GM19193 (cell line): ENCODE results near the gene LAMC2.

ENCODE experiments used
- POLR2A ChIP-seq: IDR thresholded peaks from 4 replicates; pipeline ENCODE4 v1.6.1; 2011; ENCODE audit not compliant: insufficient read depth, insufficient read length; ENCODE audit errors: extremely low read depth

Gene LAMC2

DNA sequence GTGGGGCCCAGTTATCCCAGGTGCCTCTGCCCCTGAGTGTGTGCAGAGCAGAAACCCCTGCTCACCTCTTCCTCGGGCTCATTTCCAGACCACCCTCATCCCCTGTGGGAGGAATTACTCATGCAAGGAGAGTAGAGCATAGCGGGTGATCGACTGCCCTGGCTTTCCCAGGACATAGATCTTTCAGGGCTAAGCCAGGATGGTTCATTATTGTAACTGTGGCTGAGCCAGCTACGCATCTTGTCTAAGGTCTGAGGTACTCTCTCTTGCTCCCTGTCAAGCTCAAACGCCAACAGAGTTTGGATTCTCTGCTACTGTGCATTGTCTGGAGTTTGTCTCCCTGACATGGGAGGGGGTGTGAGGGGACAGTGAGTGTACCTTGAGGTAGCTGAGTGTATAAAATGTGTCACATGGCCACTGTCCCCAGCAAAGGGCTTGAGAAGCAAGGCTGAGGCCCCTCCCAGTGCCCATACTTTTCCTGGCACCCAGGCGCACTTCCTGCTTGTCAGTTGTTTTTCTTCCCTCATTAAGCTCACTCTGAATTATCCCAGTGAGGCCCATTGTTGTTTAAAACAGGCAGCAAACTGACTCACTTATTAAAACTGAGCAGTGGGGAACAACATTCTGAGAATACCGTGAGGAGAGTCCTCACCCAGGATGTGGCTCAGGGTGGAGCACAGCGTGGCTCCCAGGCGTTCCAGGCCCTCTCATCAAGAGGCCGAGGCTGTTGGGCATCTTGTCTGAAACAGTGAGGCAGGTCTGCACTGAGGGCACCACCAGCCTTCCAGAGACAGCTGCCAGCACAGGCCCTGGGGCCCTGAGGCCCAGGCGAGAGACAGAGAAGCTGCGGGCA, 92.9 kb downstream of the LAMC2 start:
- no peak for TF ChIP-seq POLR2A

DNA sequence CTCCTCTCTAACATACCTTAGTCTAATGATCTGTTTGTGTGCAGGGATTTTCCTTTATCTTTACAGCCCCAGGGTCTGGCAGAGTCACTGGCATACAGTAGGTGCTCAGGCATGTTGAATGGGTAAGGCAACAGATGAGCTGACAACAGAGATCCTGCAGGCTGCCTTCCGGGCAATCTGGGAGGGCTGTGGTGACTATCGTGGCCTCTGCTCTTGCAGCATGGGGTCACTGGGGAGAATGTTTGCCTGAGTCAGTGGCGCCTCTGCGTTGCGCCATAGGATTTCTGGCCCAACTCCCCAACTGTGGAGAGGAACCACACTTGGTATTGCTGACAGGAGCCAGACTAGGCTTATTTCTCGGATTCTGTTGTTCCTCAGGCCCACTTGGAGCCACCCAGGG, 93.8 kb downstream of the LAMC2 start:
- TF ChIP-seq POLR2A: no peak

DNA sequence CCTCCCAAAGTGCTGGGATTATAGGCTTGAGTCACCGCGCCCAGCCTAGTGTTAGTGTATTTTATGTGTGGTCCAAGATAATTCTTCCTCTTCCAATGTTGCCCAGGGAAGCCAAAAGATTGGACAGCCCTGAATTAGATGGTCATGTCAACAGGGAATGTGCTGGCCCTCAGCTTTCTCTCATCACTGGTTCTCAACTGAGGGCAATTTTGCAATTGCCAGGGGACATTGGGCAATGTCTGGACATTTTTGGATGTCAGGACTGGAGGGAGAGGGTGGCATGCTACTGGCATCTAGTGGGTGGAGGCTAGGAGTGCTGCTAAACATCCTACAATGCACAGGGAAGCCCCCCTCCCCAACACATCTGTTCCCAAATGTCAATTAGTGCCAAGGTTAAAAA, 95.0 kb downstream of the LAMC2 start:
- TF ChIP-seq POLR2A: no peak

DNA sequence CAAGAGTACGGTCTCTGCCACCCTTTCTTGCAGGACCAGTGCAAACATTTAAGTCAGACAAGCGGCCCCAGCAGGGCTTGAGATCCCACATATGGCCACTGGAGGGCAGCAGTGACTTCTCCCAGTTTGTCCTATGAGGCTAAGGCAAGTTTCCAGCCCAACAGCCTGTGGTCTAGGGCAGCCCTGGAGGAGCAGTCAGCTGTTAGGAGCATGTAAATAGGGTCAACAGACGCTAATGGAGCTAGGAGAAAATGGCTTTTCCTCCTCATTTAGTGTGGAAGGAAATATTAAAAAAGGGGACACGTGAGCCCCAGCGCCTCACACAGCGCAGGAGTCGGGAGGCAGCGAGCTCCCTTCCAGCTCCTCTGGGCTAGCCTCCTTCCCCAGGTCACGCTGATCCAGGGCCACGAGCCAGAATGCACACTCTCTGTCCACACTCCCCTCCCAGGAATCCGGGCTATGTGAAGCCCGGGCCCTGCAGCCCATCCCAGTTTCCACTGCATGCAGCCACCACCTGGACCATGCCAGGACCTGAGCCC, 95.6 kb downstream of the LAMC2 start:
- no peak for TF ChIP-seq POLR2A

DNA sequence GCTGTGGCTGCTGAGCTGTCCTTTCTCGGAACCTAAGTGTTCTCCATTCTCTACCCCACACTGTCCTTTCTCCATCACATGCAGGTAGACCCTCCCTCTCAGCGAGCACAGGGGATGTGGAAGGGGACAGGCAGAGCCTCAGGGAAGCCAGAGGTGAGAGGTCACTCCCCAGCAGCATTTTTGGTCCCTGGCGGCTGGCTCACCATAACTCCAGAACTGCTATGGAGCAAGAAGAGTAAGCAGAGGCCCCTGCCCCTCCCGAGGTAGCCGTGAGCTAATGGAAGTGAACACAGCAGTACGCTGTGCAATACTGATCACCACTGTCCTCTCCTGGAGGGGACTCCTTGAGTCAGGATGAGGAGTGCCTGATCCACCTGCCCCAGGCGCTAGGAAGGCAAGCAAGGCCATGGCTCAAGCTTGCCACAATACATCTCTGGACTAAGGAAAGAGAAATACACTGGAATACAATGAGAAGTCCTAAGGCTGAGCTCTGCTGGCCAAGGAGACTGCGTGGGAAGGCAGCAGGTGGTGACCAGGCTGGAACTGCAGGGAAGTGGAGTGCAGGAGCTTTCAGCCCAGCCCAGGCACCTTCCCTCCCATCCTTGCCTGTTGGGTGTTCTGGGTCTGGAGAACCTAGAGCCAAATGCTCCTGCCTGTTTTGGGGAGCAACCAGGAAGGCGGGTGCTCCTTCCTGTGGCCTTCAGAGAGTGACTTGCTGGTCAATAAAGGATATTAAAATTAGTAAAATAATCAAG, 96.2 kb downstream of the LAMC2 start:
- TF ChIP-seq POLR2A: no peak

DNA sequence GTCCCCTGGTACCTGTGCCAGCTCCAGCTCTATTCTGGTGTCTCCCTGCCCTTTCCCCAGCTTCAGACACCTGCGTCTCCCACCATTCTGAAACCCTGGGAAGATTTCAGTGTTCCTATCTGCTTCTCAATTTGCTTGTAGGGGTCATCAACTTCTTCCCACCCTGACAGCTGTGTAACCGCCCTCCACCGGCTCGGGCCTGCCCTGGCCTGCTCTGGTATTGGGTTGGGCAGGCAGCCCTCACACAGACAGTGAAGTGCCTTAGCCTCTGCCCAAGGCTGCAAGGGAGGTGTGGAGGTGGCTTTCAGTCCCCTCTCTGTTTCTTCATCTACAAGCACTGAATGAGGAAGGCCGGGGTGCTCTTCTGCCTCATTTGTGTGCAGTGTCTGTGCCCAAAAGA, 97.2 kb downstream of the LAMC2 start:
- TF ChIP-seq POLR2A: no peak

DNA sequence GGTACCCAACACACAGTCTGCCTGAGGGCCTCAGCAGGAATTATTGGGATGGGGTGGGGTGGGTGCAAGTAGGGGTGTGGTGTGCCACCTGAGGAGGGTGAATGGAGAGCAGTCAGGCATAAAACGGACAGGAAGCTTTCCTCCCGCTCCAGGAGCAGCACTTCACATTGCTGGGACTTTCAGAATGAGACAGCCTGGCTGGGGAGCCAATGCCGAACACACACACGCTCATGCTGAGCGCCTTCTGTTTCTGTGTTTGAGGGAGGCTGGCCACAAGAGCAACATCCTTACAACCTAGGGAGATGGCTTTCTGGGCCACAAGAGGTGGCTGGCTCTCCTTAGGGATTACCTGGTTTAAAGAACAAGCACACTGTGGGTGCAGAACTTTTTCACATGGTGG, 98.0 kb downstream of the LAMC2 start:
- TF ChIP-seq POLR2A: no peak

DNA sequence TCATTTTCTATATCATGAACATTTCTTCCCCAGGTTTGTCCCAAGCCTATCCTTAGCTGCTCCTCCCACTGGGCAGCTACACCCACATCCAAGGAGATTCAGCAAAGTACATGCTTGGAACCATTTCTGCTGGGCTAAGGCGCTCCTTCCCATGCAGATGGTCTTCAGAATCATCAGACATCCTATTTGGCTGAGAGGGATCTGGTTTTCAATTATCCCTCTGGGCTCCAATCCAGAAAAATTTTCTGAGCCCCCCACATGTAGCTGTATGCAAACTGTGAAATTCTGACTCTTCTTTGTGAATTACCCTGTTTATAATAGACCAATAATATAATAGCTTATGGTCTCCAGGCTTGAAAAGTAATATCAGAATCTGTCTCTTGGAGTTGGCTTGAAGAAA, 99.2 kb downstream of the LAMC2 start:
- TF ChIP-seq POLR2A: no peak

DNA sequence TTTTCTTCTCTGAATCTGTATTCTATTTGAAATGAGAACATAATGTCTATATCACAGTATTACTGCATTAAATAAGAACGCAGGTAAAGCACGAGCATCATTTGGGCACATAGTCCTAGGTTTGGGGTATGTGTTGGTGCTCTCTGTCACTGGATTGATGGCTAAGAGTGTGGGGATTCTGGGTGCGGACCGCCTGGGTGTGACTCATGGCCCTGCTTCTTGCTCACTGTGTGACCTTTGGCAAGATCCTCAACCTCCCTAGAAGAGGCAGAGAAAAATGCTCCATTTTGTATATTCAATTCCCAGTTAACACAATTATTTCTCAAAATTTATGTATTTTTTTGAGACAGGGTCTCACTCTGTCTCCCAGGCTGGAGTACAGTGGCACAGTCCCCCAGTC, 99.7 kb downstream of the LAMC2 start:
- no peak for TF ChIP-seq POLR2A

DNA sequence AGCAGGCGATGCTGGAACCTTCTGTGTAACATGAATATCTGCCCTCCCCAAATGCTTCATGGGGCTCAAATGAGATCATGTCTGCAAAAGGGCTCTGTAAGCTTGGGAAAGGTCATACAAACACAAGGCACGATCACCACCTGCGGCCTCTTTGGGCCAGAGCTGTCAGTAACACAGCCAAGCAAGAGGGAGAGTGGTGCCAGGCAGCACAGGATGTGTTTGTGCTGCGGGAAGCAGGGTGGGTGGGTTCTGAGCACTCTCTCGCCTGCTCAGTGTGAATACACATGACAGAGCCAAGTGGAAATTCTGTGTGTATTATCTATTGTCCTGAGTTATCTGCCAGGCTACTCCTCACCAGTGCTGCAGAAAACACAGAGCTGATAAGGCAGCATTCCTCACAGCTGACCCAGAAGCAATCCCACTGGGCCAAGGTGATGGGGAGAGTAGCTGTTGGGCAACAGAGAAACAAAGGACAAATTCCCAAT, 101.2 kb downstream of the LAMC2 start:
- TF ChIP-seq POLR2A: no peak

DNA sequence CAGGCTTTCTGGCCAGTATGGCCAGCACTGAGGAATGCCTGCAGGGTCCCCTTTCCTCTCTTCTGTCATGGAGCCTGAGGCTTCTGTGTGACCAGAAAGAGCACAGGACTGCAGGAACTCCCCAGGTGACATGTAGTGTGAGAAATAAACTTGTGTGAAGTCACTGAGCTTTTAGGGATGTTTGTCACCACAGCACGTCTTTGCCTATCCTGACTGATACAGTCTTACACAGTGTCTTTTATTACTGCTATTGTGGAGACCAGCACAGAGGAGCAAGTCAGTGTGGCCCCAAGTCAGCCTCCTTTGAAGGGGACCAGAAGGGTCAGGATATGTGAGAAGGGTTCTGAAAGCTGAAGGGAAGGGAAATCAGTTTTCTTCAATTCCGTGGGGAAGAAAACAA, 102.5 kb downstream of the LAMC2 start:
- TF ChIP-seq POLR2A: no peak

DNA sequence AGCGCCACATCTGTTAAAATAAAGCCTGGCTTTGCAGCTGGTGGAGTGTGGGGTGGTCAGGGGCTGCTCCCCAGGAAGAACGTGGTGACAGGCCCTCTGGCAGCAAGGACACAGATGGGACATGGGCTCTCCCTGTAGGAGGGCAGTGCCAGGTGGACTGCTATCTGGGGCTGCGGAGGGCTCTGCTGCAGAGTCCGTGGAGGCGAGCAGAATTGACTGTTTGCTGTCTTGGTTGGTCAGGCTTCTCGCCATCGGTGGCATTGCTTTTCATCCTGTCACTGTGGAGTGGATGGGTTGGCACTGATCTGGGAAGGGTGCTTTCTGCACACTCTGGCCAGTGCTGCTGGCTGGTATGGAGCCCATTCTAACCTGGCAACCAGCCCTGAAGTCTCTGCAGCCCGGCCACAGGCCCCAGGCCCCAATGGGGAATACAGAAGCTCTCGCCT, 103.0 kb downstream of the LAMC2 start:
- TF ChIP-seq POLR2A: no peak

DNA sequence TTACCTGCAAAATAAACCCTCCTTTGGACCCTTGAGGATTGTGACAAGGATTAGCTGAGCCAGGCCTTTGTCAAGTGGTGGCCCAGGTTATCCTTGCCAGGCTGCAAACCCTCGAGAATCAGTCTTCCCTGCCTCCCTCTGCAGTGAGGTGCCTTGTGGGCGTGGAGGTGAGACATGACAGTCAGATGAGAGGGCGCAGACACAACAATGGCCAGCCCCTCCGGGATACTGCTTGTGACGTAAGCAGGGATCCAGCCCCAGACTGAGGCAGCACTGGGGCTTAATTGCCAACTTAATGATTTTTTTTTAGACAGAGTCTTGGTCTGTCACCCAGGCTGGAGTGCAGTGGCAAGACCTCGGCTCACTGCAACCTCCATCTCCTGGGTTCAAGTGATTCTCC, 104.6 kb downstream of the LAMC2 start:
- TF ChIP-seq POLR2A: no peak

DNA sequence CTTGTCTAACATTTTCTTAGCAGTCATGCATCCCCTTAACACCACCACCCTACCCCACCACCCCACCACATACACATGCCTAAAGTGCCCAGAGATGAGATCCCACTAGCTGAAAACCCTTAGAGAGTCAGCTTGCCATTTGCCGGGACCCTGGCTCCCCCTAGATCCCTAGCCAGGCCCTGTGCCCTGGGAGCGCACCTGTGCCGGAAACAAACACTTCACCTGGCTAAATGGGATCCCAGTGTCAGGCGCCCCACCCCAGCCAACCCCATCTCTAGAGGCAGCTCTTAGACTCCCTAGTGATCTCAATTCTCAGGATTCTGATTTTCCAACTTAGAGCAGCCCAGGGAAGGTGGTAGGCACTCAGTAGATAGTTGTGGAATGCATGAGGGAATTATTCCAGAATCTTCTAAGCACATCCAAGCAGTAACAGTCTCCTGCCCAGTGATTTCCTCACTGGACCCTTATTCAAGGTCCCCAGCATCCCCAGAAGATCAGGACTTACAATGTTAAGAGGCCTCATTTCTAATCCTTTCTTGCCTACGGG, 105.2 kb downstream of the LAMC2 start:
- no peak for TF ChIP-seq POLR2A

DNA sequence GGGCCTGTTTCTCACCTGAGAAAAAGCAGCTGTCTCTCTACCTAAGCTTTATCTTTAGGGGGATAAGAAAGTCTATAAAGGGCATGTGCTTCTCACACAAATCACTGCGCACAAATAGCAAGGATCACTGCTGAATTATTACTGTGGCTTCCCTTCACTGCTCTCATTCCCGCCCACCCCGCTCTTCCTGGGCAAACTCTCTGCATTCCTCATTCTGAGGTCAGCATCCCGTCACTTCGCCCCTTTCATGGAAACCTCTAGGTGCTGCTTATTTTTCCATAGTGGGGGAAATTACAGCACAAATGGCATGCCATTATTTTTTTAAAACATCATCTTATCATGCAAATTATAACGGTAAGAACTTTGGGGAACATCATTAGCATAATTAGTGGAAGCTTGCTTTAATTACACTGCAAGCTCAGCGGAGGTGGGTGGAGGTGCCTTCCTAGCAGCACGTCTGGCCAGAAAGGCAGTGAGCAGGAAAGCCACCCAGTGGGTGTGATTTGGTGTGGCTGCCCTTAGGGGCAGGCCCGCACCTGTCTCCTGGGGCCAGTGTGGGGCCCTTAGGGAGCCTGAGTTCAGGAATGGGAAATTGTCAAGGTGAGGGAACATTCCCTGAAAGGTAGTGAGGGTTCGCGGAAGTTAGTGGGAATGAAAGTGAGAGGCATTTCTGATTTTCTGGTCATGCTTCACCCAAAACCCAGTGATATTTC, 105.9 kb downstream of the LAMC2 start:
- no peak for TF ChIP-seq POLR2A
